ENCODE data around the gene PER2.

- TF ChIP-seq CTCF (conservative IDR thresholded peaks at IDR 0.05 in 1 of 2, IDR thresholded peaks at IDR 0.05 in 1 of 2; ENCODE audit: extremely low read depth in 1 of 2, insufficient read depth in 1 of 2, low read depth in 1 of 2, low read length in 2 of 2) (no peak), EZH2 (IDR thresholded peaks at IDR 0.05; ENCODE audit: borderline replicate concordance, low read length) (no peak)
Observed at GRCh38 chr2:238294393-238295143, 6.2 kb upstream of the PER2 start.
